GM21390 (cell line): Measurements from ENCODE around the gene LENG1.
"Not testable (repeated sequence)": the region's sequence is repeated elsewhere in the genome, so short reads cannot be mapped to it uniquely, and the experiment has no call there.

Experiments used
- ATAC-seq: cut with Tn5 transposase; IDR thresholded peaks from one replicate; pipeline ENCODE4 v1.9.1; 2021; ENCODE audit not compliant: unreplicated experiment

The LENG1 gene

DNA sequence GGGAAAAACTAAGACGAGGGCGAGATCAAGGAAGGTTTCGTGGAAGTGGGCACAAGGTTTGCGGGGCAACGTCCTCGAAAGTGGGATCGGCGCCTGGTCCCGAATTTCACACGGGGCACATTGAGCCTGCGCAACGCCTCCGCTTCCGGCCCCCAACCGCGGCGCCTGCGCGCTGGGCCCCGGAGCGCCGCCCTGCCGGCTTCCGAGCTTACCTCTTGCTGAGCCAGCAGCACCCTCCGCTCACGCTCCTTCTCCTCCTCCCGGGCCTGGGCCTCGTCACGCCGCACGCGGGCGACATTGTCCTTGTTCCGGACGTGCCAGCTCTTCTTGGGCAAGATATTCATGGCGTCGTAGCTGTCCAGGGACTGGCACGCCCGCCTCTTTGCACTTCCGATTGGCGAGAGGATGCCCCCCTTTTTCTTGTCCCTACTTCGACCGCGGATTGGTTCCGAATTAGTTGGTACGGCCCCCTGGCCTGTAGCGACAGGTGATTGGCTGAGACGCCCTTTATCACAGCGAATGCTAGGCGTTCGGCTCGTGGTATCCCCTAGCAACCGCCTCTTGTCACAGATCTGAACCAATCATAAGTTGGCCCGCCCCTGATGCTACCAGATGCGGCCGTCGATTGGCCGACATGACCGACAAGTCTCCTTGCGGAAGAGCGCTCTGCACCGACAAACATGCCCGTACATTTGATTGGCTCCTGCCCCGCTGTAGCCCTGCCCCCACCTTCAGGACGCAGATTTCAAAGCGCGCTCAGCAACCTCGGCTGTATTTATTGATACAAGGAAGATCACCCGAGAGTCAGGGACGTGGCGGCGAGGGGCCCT lies at the start of gene LENG1:
Gene LENG1, minus strand, starts transcription at position 370 of the 830 bp plus-strand sequence. Its CDS starts 26 bp downstream, at position 344.
- ATAC-seq = peak; percentile 92

DNA sequence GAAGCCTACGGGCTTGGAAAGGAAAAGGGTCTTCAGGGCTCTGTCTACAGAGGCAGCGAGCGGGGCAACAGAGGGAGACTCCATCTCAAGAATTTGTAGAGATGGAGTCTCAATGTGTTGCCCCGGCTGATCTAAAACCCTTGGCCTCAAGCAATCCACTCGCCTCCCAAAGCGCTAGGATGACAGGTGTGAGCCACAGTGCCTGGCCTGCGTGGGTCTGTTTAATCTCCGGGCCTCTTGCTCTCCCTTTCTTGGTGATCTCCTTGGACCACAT lies 49.2 kb upstream of the LENG1 start:
- ATAC-seq = no peak

DNA sequence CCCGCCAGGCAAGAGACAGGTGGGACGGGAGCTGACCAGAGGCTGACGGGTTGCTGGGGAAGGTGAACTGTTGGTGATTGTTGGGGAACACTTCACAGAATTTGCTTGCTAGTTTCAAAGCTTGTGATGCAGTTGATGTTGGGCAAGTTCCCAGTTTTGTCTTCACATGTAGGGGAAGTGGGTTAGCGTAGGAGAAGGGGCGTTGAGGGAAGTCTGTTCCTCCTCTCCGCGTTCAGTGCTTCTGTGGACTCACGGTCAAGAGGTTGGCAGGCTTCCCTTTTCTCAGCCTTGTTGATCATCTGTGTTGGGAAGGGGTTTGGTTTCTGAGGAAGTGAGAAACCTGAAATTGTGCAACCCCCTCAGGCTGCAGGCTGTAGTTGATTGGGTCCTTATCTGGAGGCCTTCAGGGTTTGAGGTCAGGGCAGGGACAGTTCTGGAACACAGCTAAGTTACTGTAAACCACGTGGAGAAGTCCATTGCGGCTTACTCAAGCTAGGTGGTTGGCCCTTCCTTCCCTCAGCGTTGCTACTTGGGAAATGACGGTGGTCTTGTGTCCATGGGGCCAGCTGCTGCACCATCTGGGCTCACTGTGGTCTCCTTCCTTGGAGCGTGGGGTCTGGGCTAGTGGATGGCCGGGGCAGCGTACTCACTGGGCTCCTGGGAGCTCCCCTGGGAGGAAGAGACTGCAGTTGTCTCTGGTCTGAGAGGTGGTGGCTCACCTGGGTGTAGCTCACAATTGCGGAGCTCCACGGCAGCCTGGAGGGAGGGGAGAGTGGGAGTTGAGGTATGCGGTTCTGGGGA lies 48.7 kb upstream of the LENG1 start:
- peak; percentile 42 for ATAC-seq

- ATAC-seq = no peak
Observed at GRCh38 chr19:54207676-54207982, 48.1 kb upstream of the LENG1 start.

- ATAC-seq = not testable (repeated sequence)
Observed at GRCh38 chr19:54207193-54207592, 47.7 kb upstream of the LENG1 start.

- no peak for ATAC-seq
Observed at GRCh38 chr19:54206831-54207177, 47.3 kb upstream of the LENG1 start.

GRCh38 chr19:54206030-54206830 lies 46.7 kb upstream of the LENG1 start:
- ATAC-seq = no peak

DNA sequence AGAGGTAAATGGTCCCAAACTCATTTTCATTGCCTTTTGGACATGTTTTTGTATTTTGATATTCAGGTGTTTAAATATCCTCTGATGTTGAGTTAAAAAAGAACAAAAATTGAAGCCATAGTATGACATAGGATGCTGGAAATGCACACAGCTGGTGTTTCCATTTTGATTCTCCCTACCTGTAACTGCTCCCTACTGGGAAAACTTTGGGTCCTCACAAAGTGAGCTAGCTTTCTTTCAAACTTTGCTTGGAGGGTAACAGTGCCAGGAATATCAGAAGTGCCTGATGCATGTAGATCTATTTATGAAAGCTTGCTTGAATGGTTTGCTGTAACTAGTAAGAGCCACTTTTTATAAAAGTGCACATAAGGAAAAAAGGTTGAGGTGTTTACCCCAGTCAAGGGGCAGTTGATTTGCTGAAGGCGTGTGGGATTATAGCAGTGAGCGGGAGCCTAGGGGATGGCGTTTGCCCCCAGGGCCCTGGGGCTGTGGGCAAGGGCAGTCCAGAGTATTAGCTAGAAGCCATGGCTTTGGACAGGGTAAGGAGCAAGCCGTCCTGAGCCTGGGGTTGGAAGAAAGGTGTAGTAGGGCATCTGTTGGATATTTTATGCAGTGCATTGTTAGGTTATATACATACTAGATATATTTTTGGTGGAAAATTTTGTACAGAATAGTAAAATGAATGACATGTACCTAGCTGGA lies 45.4 kb upstream of the LENG1 start:
- ATAC-seq = no peak

DNA sequence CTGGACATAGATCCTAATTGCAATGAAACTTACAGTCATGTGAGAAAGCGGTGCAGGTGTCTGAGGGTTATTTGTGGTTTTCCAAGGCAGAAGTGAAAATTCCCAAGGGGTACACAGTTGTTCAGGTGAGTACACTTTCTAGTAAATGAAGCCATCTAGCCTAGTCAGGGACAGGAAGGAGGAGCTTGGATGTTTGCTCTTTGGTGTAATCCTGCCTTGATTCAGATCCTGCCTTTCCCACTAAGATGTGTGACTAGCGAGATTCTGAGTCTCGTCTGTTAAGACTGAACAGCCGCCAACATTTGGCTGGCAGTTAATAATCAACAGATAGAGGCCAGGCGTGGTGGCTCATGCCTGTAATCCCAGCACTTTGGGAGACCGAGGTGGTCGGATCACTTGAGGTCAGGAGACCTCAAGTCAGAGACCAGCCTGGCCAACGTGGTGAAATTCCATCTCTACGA lies 43.7 kb upstream of the LENG1 start:
- ATAC-seq = no peak

DNA sequence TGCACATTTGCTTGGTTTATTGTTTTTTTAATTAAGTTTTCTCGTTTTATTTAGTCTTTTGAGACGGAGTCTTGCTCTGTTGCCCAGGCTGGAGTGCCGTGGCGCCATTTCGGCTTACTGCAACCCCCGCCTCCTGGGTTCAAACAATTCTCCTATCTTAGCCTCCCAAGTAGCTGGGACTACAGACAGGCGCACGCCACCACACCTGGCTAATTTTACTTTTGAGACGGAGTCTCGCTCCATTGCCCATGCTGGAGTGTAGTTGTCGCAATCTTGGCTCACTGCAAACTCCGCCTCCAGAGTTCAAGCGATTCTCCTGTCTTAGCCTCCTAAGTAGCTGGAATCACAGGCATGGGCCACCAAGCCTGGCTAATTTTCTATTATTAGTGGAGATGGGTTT lies 42.5 kb upstream of the LENG1 start:
- ATAC-seq = no peak

DNA sequence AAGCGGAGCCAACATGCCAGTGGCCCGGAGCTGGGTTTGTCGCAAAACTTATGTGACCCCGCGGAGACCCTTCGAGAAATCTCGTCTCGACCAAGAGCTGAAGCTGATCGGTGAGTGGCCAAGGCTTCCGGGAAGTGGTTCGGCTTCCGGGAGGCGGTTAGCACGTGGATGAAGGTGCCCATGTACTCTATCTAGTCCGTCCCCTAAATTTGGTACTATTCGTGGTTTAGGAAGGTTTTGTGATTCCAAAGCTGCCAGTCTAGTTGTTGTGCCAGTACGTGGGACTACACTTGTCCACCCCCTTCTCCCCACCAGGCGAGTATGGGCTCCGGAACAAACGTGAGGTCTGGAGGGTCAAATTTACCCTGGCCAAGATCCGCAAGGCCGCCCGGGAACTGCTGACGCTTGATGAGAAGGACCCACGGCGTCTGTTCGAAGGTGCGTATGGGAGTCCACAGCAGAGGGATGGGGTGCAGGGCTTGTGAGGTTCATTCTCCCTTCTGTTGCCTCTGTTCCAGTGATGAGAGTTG lies 41.7 kb upstream of the LENG1 start:
- ATAC-seq = no peak

DNA sequence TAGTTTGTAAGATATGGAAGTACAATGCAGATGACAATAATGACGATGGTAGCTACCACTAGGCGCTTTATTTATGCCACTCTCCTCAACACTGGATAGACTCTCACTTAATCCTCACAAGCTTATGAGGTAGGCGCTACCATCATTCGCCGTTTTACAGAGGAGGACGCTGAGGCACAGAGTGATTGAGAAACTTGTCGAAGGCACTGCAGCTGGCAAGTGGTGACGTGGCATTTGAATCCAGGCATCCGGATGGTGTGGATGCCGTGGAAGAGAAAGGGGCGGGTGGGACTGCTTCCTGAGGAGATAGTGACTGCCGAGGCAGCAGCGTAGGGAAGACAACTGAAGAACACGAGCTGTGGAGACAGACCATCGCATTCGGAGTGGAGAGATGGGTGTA lies 39.9 kb upstream of the LENG1 start:
- ATAC-seq = no peak

GRCh38 chr19:54197121-54197520 lies 37.6 kb upstream of the LENG1 start:
- no peak for ATAC-seq

GRCh38 chr19:54196536-54196935 lies 37.0 kb upstream of the LENG1 start:
- no peak for ATAC-seq

DNA sequence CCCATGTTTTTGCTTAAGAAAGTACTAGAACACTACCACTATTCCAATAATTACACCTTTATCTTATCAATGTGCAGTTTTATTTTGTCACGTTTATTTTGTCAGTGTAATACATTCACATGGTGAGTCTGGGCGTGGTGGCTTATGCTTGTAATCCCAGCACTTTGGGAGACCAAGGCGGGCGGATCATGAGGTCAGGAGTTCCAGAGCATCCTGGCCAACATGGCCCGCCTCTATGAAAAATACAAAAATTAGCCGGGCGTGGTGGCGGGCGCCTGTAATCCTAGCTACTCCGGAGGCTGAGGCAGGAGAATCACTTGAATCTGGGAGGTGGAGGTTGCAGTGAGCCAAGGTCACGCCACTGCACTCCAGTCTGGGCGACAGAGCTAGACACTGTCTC lies 34.9 kb upstream of the LENG1 start:
- not testable (repeated sequence) for ATAC-seq

- no peak for ATAC-seq
Observed at GRCh38 chr19:54193011-54193410, 33.5 kb upstream of the LENG1 start.

DNA sequence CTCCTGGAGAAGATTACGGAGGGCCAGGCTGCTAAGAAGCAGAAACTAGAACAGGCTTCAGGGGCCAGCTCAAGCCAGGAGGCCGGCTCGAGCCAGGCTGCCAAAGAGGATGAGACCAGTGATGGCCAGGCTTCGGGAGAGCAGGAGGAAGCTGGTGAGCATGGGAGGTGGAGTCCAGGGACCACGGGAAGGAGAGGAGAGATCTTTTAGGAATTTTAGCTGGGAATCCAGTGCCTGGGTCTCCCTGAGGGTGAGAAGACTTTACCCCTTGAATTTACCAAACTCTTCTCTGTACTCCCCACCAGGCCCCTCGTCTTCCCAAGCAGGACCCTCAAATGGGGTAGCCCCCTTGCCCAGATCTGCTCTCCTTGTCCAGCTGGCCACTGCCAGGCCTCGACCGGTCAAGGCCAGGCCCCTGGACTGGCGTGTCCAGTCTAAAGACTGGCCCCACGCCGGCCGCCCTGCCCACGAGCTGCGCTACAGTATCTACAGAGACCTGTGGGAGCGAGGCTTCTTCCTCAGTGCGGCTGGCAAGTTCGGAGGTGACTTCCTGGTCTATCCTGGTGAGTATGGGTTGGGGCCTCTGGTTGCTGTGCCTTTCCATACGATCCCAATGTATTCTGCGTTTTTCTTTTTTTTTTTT lies 32.4 kb upstream of the LENG1 start:
- ATAC-seq = no peak

DNA sequence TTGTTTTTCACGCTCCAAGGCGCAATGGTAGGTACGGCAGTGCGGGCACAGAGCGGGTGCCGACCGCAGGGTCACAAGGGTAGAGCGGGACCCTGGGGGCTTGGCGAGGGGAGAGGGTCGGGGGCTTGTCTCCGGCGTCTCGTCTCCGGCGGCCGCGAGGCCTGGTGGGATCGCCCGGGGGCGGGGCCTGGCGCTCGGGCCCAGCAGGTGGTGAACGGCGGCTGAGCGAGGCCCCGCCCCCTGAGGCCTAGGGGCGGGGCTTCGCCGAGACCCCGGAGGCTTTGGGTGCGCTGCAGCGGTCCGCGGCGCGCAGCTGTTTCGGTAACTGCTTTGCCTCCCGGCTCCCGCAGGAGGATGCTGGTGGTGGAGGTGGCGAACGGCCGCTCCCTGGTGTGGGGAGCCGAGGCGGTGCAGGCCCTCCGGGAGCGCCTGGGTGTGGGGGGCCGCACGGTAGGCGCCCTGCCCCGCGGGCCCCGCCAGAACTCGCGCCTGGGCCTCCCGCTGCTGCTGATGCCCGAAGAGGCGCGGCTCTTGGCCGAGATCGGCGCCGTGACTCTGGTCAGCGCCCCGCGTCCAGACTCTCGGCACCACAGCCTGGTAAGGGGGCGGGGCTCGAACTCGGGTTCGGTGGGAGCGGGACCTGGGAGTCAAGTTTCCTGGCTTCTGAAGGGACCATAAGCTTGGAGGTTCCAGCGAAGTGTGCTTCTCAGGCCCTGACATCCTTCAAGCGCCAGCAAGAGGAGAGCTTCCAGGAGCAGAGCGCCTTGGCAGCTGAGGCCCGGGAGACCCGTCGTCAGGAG lies 31.7 kb upstream of the LENG1 start, which contains the start of gene TSEN34:
Gene TSEN34, plus strand, starts transcription at position 298 of the 800 bp plus-strand sequence. Its CDS starts 57 bp downstream, at position 355.
- peak; percentile 29 for ATAC-seq

GRCh38 chr19:54190503-54191010 lies 31.0 kb upstream of the LENG1 start:
- ATAC-seq = peak; percentile 51
